ENCODE results near the gene OSGIN1. TPM values are rescaled to one million over a fixed set of nuclear protein-coding genes. Genes with fewer than 3 reads are reported as not detected.

OSGIN1 gene
- total RNA-seq, 2 donors from 2014 or later = 4.4 to 9.4 TPM

- intact Hi-C loops (cut with DNase I) = no loop called here
- WGBS = 83% methylated on average over 17 of the region's 17 CpGs
- no peaks in the 10 kb centered on the region for H3K27me3 ChIP-seq (replicated peaks; ENCODE audit: insufficient read depth)
- H3K4me1 ChIP-seq (replicated peaks) = no peaks in the 10 kb centered on the region
- no peak overlapping the region for H3K27ac ChIP-seq
- H3K4me3 ChIP-seq = no peak overlapping the region
- H3K36me3 ChIP-seq = no peaks in the 10 kb centered on the region
- no peaks in the 10 kb centered on the region for H3K9me3 ChIP-seq
- TF ChIP-seq POLR2A (IDR thresholded peaks at IDR 0.05) (no peak), CTCF (IDR thresholded peaks at IDR 0.05) (no peak), POLR2AphosphoS5 (IDR thresholded peaks at IDR 0.05) (no peak)
- no peak for DNase-seq (ENCODE audit: low spot score)
Measured at GRCh38 chr16:83931556-83931955, 21.5 kb upstream of the OSGIN1 start.

GRCh38 chr16:83932304-83932703 is 20.7 kb upstream of the OSGIN1 start:
- no peak for TF ChIP-seq POLR2A (IDR thresholded peaks at IDR 0.05)
- TF ChIP-seq POLR2AphosphoS5 (IDR thresholded peaks at IDR 0.05) = no peak
- no peak for TF ChIP-seq CTCF (IDR thresholded peaks at IDR 0.05)
- Histone ChIP-seq H3K9me3 (no peaks in the 10 kb centered on the region), H3K4me1 (replicated peaks) (no peaks in the 10 kb centered on the region), H3K4me3 (no peak overlapping the region), H3K27me3 (replicated peaks; ENCODE audit: insufficient read depth) (no peaks in the 10 kb centered on the region), H3K36me3 (no peaks in the 10 kb centered on the region), H3K27ac (no peak overlapping the region)
- no peak for DNase-seq (ENCODE audit: low spot score)
- intact Hi-C loops (cut with DNase I) = no loop called here
- 90% methylated on average over 8 of the region's 11 CpGs for WGBS

- intact Hi-C loops (cut with DNase I) = no loop called here
Measured at GRCh38 chr16:83932955-83933673, 19.9 kb upstream of the OSGIN1 start.

GRCh38 chr16:83933885-83934683 is 19.0 kb upstream of the OSGIN1 start:
- Histone ChIP-seq H3K4me3 (no peak overlapping the region), H3K27ac (no peak overlapping the region), H3K36me3 (no peaks in the 10 kb centered on the region), H3K27me3 (replicated peaks; ENCODE audit: insufficient read depth) (no peaks in the 10 kb centered on the region), H3K9me3 (no peaks in the 10 kb centered on the region), H3K4me1 (replicated peaks) (no peaks in the 10 kb centered on the region)
- DNase-seq (ENCODE audit: low spot score) = no peak
- TF ChIP-seq POLR2AphosphoS5 (IDR thresholded peaks at IDR 0.05) (no peak), POLR2A (IDR thresholded peaks at IDR 0.05) (no peak), CTCF (IDR thresholded peaks at IDR 0.05) (no peak)
- 82% methylated on average over 28 of the region's 28 CpGs for WGBS
- intact Hi-C loops (cut with DNase I) = no loop called here

More at GRCh38 chr16:83932955-83933673, 19.9 kb upstream of the OSGIN1 start:
- no peaks in the 10 kb centered on the region for H3K4me1 ChIP-seq (replicated peaks)
- whole genome bisulfite sequencing = 89% methylated on average over 25 of the region's 25 CpGs
- DNase-seq (ENCODE audit: low spot score) = no peak
- no peaks in the 10 kb centered on the region for H3K27me3 ChIP-seq (replicated peaks; ENCODE audit: insufficient read depth)
- no peak overlapping the region for H3K4me3 ChIP-seq
- H3K27ac ChIP-seq = no peak overlapping the region
- TF ChIP-seq POLR2AphosphoS5 (IDR thresholded peaks at IDR 0.05) (no peak), POLR2A (IDR thresholded peaks at IDR 0.05) (no peak), CTCF (IDR thresholded peaks at IDR 0.05) (no peak)
- no peaks in the 10 kb centered on the region for H3K9me3 ChIP-seq
- H3K36me3 ChIP-seq = no peaks in the 10 kb centered on the region

GRCh38 chr16:83934684-83934977 is 18.4 kb upstream of the OSGIN1 start:
- Histone ChIP-seq H3K9me3 (no peaks in the 10 kb centered on the region), H3K36me3 (no peaks in the 10 kb centered on the region), H3K4me3 (no peak overlapping the region), H3K4me1 (replicated peaks) (no peaks in the 10 kb centered on the region), H3K27me3 (replicated peaks; ENCODE audit: insufficient read depth) (no peaks in the 10 kb centered on the region), H3K27ac (no peak overlapping the region)
- DNase-seq (ENCODE audit: low spot score) = no peak
- WGBS = 53% methylated on average over 12 of the region's 12 CpGs
- TF ChIP-seq CTCF (IDR thresholded peaks at IDR 0.05) (no peak), POLR2A (IDR thresholded peaks at IDR 0.05) (no peak), POLR2AphosphoS5 (IDR thresholded peaks at IDR 0.05) (no peak)
- intact Hi-C loops (cut with DNase I) = no loop called here

All from prostate gland (tissue), 2 donors.